Neutrophil (primary cell): ENCODE results near the gene GPSM1.

Source experiments
- H3K27ac ChIP-seq: fragments of 200-600 bp; sonication (generic); 2 replicates; pipeline ENCODE4 v1.5.1; 2016; ENCODE audit warnings: mild to moderate bottlenecking, moderate library complexity
- H3K27me3 ChIP-seq: fragments of 200-600 bp; sonication (generic); 2 replicates; pipeline ENCODE4 v1.6.0; 2016; ENCODE audit warnings: mild to moderate bottlenecking
- H3K36me3 ChIP-seq: fragments of 200-600 bp; sonication (generic); 2 replicates; pipeline ENCODE4 v1.5.1; 2017
- H3K4me1 ChIP-seq, 2 experiments: fragments of 200-600 bp in 1 of 2; sonication (generic) in 1 of 2; 1 replicate in 1 of 2; 2 replicates in 1 of 2; pipeline versions ENCODE4 v1.5.1 to v1.6.1; 2013 to 2016; ENCODE audit warnings: low read depth in 1 of 2, low read length in 1 of 2, mild to moderate bottlenecking in 1 of 2, moderate library complexity in 1 of 2; ENCODE audit not compliant: control insufficient read depth in 1 of 2, insufficient read depth in 1 of 2
- H3K4me3 ChIP-seq, 2 experiments: fragments of 200-600 bp in 1 of 2; sonication (generic) in 1 of 2; 1 replicate in 1 of 2; 2 replicates in 1 of 2; pipeline ENCODE4 v1.5.1; 2013 to 2016; ENCODE audit warnings: low read depth in 1 of 2, low read length in 1 of 2, mild to moderate bottlenecking in 1 of 2, moderate library complexity in 1 of 2
- H3K9me3 ChIP-seq: fragments of 200-600 bp; sonication (generic); 2 replicates; pipeline ENCODE4 v1.5.1; 2016
- CTCF ChIP-seq: fragments of 200-600 bp; sonication (generic); IDR thresholded peaks from 2 replicates; pipeline ENCODE4 v1.5.1; 2016; ENCODE audit warnings: antibody characterized with exemption

Gene GPSM1

GRCh38 chr9:136333045-136333444, 5.7 kb downstream of the GPSM1 start:
- no peak overlapping the region for H3K4me3 ChIP-seq
- no peak overlapping the region for H3K27ac ChIP-seq
- H3K4me1 ChIP-seq, result peaks cover 0 to 1% of the 10 kb centered on the region in 2 experiments
- TF ChIP-seq CTCF, result no peak
- H3K36me3 ChIP-seq, result no peaks in the 10 kb centered on the region
- H3K9me3 ChIP-seq, result no peaks in the 10 kb centered on the region
- peaks cover 19% of the 10 kb centered on the region for H3K27me3 ChIP-seq

- H3K36me3 ChIP-seq, result no peaks in the 10 kb centered on the region
Measured at GRCh38 chr9:136333486-136333885, 6.1 kb downstream of the GPSM1 start.

GRCh38 chr9:136334541-136334940, 7.2 kb downstream of the GPSM1 start:
- no peaks in the 10 kb centered on the region for H3K36me3 ChIP-seq
- H3K9me3 ChIP-seq, result no peaks in the 10 kb centered on the region
- H3K27me3 ChIP-seq, result peaks cover 4% of the 10 kb centered on the region
- H3K4me3 ChIP-seq, result no peak overlapping the region
- H3K4me1 ChIP-seq, result no peaks in the 10 kb centered on the region
- no peak for TF ChIP-seq CTCF
- H3K27ac ChIP-seq, result no peak overlapping the region

More at GRCh38 chr9:136333486-136333885, 6.1 kb downstream of the GPSM1 start:
- Histone ChIP-seq H3K27me3 (peaks cover 14% of the 10 kb centered on the region), H3K27ac (no peak overlapping the region), H3K4me1 (no peaks in the 10 kb centered on the region), H3K4me3 (no peak overlapping the region), H3K9me3 (no peaks in the 10 kb centered on the region)
- TF ChIP-seq CTCF, result no peak

- Histone ChIP-seq H3K4me1 (no peaks in the 10 kb centered on the region), H3K4me3 (no peak overlapping the region), H3K9me3 (no peaks in the 10 kb centered on the region), H3K27ac (no peak overlapping the region), H3K36me3 (no peaks in the 10 kb centered on the region), H3K27me3 (no peaks in the 10 kb centered on the region)
- no peak for TF ChIP-seq CTCF
Measured at GRCh38 chr9:136335296-136336155, 8.2 kb downstream of the GPSM1 start.

- no peak overlapping the region for H3K4me3 ChIP-seq
- no peak overlapping the region for H3K27ac ChIP-seq
- no peaks in the 10 kb centered on the region for H3K27me3 ChIP-seq
- H3K4me1 ChIP-seq, result no peaks in the 10 kb centered on the region
- no peak for TF ChIP-seq CTCF
- H3K36me3 ChIP-seq, result no peaks in the 10 kb centered on the region
- no peaks in the 10 kb centered on the region for H3K9me3 ChIP-seq
Measured at GRCh38 chr9:136336156-136336870, 9.0 kb downstream of the GPSM1 start.
